Measurements from ENCODE around the gene METTL21C.

METTL21C gene

DNA sequence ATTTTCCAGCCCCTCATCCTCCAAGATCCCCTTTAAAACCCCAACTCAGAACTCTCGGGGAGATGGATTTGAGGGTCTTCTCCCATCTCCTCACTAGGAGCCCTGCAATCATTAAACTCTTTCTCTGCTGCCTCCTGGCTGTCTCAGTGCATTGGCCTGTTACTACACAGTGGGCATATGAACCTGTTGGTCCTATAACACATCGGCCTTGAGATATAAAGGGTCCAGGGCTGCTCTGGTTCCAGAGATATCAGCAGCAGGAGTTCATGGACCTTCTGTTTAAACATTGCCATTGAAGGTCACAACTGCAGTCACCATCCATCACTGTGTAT, 3.8 kb upstream of the METTL21C start:
- TF ChIP-seq, protein P1, sequence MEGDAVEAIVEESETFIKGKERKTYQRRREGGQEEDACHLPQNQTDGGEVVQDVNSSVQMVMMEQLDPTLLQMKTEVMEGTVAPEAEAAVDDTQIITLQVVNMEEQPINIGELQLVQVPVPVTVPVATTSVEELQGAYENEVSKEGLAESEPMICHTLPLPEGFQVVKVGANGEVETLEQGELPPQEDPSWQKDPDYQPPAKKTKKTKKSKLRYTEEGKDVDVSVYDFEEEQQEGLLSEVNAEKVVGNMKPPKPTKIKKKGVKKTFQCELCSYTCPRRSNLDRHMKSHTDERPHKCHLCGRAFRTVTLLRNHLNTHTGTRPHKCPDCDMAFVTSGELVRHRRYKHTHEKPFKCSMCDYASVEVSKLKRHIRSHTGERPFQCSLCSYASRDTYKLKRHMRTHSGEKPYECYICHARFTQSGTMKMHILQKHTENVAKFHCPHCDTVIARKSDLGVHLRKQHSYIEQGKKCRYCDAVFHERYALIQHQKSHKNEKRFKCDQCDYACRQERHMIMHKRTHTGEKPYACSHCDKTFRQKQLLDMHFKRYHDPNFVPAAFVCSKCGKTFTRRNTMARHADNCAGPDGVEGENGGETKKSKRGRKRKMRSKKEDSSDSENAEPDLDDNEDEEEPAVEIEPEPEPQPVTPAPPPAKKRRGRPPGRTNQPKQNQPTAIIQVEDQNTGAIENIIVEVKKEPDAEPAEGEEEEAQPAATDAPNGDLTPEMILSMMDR (IDR thresholded peaks at IDR 0.05; ENCODE audit: insufficient read depth, low read depth, low read length, missing control alignments): no peak
- DNase-seq (ENCODE audit: low read depth): no peak
- no peak overlapping the region for H3K4me3 ChIP-seq (ENCODE audit: low read depth, low read length)

DNA sequence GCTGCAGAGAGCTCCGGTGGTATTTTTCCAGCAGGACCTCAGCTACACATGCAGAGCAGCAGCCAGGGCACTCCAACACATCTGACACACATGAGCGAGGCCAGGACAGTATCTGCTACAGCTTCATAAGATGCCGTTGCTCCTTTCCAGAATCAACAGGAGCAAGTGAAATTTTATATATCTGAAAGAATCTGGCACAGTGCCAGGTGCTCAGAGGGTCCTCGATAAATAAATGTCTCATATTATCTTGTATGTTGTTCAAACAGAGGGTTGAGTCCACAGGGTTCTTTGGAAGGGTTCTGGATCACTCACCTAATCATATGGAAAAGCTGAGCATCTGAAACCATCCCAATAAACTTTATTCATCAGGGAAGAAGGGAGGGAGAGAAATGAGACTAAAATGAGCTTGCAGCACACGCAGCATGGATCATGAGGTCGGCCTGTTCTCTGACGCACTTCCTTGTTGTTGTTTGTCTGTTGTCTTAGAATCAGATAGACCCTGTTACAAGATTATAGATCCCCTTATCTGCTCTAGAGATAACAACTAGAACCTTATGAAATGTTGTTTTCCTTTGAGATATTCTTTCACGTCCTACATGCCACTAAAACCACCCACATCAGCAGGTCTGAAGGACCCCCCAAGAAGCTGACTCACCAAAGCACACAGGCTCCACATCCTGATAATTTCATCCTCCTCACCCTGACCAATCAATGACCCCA, 3.2 kb upstream of the METTL21C start:
- TF ChIP-seq, protein P1 (IDR thresholded peaks at IDR 0.05; ENCODE audit: insufficient read depth, low read depth, low read length, missing control alignments): no peak

DNA sequence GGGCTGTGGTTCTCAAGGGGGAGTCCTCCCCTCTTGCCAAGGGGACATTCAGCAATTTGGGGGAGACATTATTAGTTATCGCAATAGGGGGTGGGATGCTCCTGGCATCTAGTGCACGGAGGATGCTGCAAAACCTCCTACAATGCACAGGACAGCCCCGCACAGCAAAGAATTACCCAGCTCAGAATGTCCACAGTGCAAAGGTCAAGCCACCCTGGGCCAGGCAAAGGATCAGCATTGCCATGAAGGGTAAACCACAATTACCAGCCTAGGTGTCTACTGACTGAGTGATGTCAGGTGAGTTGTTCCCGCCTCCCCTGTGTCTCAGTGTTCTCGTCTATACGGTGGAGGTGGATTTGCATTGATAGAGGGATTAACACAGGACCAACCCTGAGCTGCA, 2.4 kb upstream of the METTL21C start:
- H3K4me3 ChIP-seq (ENCODE audit: low read depth, low read length): no peak overlapping the region
- TF ChIP-seq, protein P1 (IDR thresholded peaks at IDR 0.05; ENCODE audit: insufficient read depth, low read depth, low read length, missing control alignments): no peak

More for the DNA sequence above, 3.2 kb upstream of the METTL21C start:
- no peak for DNase-seq (ENCODE audit: low read depth)
- H3K4me3 ChIP-seq (ENCODE audit: low read depth, low read length): no peak overlapping the region

DNA sequence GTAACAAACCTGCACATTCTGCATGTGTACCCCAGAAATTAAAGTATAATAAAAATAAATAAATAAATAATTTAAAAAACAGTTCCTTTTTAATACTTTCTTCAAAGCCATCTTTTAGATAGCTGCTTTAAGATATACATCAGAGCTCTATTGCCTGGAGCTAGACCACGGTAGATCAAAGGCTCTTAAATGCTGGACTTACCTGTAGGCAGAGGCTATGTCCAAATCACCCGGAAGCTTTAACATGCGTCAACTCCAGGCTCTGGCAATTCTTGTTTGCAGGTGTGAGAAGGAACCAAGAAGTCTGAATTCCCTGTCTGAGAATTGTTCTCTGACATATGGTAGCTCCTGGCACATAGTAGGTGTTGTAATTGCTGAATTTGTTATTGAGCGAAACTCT, 1.6 kb upstream of the METTL21C start:
- no peak for DNase-seq (ENCODE audit: low read depth)
- H3K4me3 ChIP-seq (ENCODE audit: low read depth, low read length): no peak overlapping the region
- TF ChIP-seq, protein P1 (IDR thresholded peaks at IDR 0.05; ENCODE audit: insufficient read depth, low read depth, low read length, missing control alignments): no peak

More for the DNA sequence above, 2.4 kb upstream of the METTL21C start:
- DNase-seq (ENCODE audit: low read depth): no peak

DNA sequence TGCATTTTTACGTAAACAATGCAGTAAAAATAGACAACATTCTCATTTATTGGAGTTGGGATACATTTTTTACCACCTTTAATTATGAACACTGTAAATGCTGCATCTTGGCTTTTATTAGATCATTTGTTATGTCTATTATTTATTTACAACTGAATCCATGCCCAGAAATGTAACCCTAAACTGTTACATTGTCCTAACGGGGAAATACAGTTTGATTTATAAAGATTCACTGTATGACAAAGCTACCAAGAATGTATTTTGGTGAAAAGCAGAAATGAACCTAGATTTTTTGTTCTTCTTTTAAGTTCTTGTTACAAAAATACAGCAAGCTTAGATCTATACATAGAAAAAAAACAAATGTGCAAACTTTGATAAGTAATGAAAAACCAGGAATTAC, 1.1 kb downstream of the METTL21C start:
- TF ChIP-seq, protein P1 (IDR thresholded peaks at IDR 0.05; ENCODE audit: insufficient read depth, low read depth, low read length, missing control alignments): no peak
- no peak overlapping the region for H3K4me3 ChIP-seq (ENCODE audit: low read depth, low read length)
- no peak for DNase-seq (ENCODE audit: low read depth)

DNA sequence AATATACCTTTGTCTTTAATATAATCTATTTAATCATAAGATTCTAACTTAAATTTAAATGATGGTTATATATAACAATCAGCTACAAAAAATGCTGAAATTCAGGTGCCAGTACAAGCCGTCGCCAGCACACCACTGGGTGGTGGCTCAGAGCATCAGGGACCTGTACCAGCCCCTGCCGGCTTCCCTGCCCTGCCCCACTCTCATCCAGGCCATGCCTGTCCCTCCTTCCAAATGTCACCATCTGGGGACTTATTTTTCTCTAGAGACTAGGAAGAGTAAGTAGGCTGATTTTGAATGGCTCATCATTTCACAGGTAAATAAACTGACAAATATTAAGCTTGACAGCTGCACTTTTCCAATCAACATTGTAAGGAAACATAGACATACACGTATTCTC, 1.6 kb downstream of the METTL21C start:
- H3K4me3 ChIP-seq (ENCODE audit: low read depth, low read length): no peak overlapping the region
- TF ChIP-seq, protein P1 (IDR thresholded peaks at IDR 0.05; ENCODE audit: insufficient read depth, low read depth, low read length, missing control alignments): no peak
- no peak for DNase-seq (ENCODE audit: low read depth)

DNA sequence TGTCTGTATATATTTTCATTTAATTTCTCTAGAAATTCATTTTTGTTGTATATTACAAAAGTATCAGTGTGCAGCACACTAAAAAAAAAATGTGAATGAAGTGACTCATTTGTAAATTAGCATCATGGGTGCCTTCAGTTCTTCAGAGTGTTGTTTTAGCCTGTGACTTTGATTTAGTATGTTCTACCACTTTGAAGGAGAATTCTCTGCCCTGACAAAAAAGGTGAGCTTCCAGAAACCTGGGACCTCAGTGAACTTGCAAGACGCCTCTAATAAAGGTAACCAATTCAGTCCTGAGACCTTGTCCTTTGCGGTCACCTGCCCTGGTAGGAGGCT, 2.4 kb downstream of the METTL21C start:
- TF ChIP-seq, protein P1 (IDR thresholded peaks at IDR 0.05; ENCODE audit: insufficient read depth, low read depth, low read length, missing control alignments): no peak
- DNase-seq (ENCODE audit: low read depth): no peak
- H3K4me3 ChIP-seq (ENCODE audit: low read depth, low read length): no peak overlapping the region

All from GM12865 (cell line).